Measurements from ENCODE around the gene ILKAP. TPM values are rescaled to one million over a fixed set of nuclear protein-coding genes. Genes with fewer than 3 reads are reported as not detected.

Gene ILKAP
- polyA plus RNA-seq, 1 of the 3 experiments (the other 2 are of a cell fraction): 49.2 TPM

GRCh38 chr2:238180554-238180953 lies 22.9 kb downstream of the ILKAP start:
- Histone ChIP-seq H3K36me3 (replicated peaks in 1 of 2; ENCODE audit: control insufficient read depth in 1 of 2, insufficient read depth in 2 of 2, low read length in 1 of 2) (peaks cover 76 to 84% of the 10 kb centered on the region in 2 experiments), H3K4me1 (ENCODE audit: control insufficient read depth in 1 of 2, insufficient read depth in 2 of 2, low read depth in 1 of 2, low read length in 1 of 2) (peaks cover 0 to 5% of the 10 kb centered on the region in 2 experiments; a peak in 1 of 4 replicates), H4K20me1 (ENCODE audit: insufficient read depth) (no peaks in the 10 kb centered on the region), H3K9ac (no peak overlapping the region), H3K4me3 (ENCODE audit: low read depth in 2 of 2, low read length in 1 of 2) (no peak overlapping the region), H3K27me3 (ENCODE audit: insufficient read depth) (no peaks in the 10 kb centered on the region), H2AFZ (ENCODE audit: low read depth) (no peak overlapping the region), H3K4me2 (no peak overlapping the region), H3K79me2 (ENCODE audit: insufficient read depth) (no peaks in the 10 kb centered on the region), H3K9me2 (no peaks in the 10 kb centered on the region), H3K9me3 (no peaks in the 10 kb centered on the region), H3K27ac (ENCODE audit: low read depth in 2 of 2, low read length in 1 of 2) (no peak overlapping the region), H3F3A (replicated peaks; ENCODE audit: insufficient read depth) (peaks cover 3% of the 10 kb centered on the region)
- CTCF ChIA-PET: interaction anchor here (1.0 kb wide), 1 partner anchor 11 kb away, joined by 3 read pairs; no protein-coding TSS in a partner anchor
- 94% methylated on average over 5 of the region's 5 CpGs for WGBS (ENCODE audit: low lambda C conversion rate)
- no peak for DNase-seq
- POLR2A ChIA-PET: no interaction called here
- TF ChIP-seq CTCF (IDR thresholded peaks at IDR 0.05) (no peak), GATA2 (CRISPR knock-in tag; IDR thresholded peaks at IDR 0.05) (no peak), EZH2phosphoT487 (IDR thresholded peaks at IDR 0.05; ENCODE audit: borderline replicate concordance, low read depth) (no peak), TEAD4 (IDR thresholded peaks at IDR 0.05; ENCODE audit: borderline replicate concordance, insufficient read depth) (no peak), FOSL2 (IDR thresholded peaks at IDR 0.05; ENCODE audit: borderline replicate concordance, low read depth) (no peak), MEF2A (IDR thresholded peaks at IDR 0.05; ENCODE audit: borderline replicate concordance, low read depth) (no peak), ELF1 (IDR thresholded peaks at IDR 0.05) (no peak), MXI1 (IDR thresholded peaks at IDR 0.05; ENCODE audit: low read depth, low read length) (no peak), REST (IDR thresholded peaks at IDR 0.05; ENCODE audit: low read depth, low read length) (no peak), ZBTB33 (IDR thresholded peaks at IDR 0.05; ENCODE audit: borderline replicate concordance, low read depth) (no peak)

Measured in SK-N-SH (cell line).